A673 (cell line): Measurements from ENCODE around the gene RNASE9. TPM values are rescaled to one million over a fixed set of nuclear protein-coding genes. Genes with fewer than 3 reads are reported as not detected.

ENCODE experiments used
- Bru-seq: library from RNA; stranded (reverse); fragments of 400-500 nt; gene quantifications from one replicate; lab custom pipeline; 2021; lab: Mats Ljungman, UMichigan
- BruChase-seq, 2 experiments: library from RNA; stranded (reverse); fragments of 400-500 nt; gene quantifications; one replicate each; lab custom pipeline; 2021; lab: Mats Ljungman, UMichigan
- BruUV-seq: library from RNA; stranded (reverse); fragments of 400-500 nt; replicated peaks from 2 replicates; lab custom pipeline; 2021; lab: Mats Ljungman, UMichigan
- CTCF ChIA-PET: fragments of 300-600 bp; sonication (Branson Sonifier 250); formaldehyde crosslinking; loops from one replicate; lab custom pipeline; 2022; ENCODE audit warnings: antibody characterized with exemption; lab: Charles Lee
- POLR2A ChIA-PET: fragments of 300-600 bp; sonication (Branson Sonifier 250); formaldehyde crosslinking; loops from one replicate; lab custom pipeline; 2022; ENCODE audit warnings: antibody characterized with exemption; ENCODE audit not compliant: low non-redundant PET; lab: Charles Lee
- DNase-seq: peaks from one replicate; pipeline ENCODE4 v3.0.0-alpha.2; 2015; ENCODE audit warnings: low spot score
- H3K27ac ChIP-seq: fragments of 200-600 bp; sonication (generic); 2 replicates; pipeline ENCODE4 v1.5.1; 2016; ENCODE audit warnings: mixed run types, low read depth, mild to moderate bottlenecking, mixed read lengths, antibody characterized with exemption, low read length; ENCODE audit not compliant: poor library complexity, severe bottlenecking
- H3K27me3 ChIP-seq: fragments of 200-600 bp; sonication (generic); replicated peaks from 2 replicates; pipeline ENCODE4 v1.6.1; 2017; ENCODE audit warnings: mixed run types, low read depth, mild to moderate bottlenecking, mixed read lengths, antibody characterized with exemption, low read length; ENCODE audit not compliant: insufficient read depth, poor library complexity
- H3K36me3 ChIP-seq: fragments of 200-600 bp; sonication (generic); 2 replicates; pipeline ENCODE4 v1.6.1; 2016; ENCODE audit warnings: mixed run types, mild to moderate bottlenecking, mixed read lengths, antibody characterized with exemption, low read length; ENCODE audit not compliant: insufficient read depth, poor library complexity, severe bottlenecking
- H3K4me1 ChIP-seq: fragments of 200-600 bp; sonication (generic); 2 replicates; pipeline ENCODE4 v1.6.1; 2017; ENCODE audit warnings: mixed run types, mild to moderate bottlenecking, mixed read lengths, antibody characterized with exemption, low read length; ENCODE audit not compliant: insufficient read depth, poor library complexity, severe bottlenecking
- H3K4me3 ChIP-seq: fragments of 200-600 bp; sonication (generic); 2 replicates; pipeline ENCODE4 v1.5.1; 2016; ENCODE audit warnings: low read depth, mixed run types, mild to moderate bottlenecking, mixed read lengths, low read length; ENCODE audit not compliant: poor library complexity, severe bottlenecking
- H3K9me3 ChIP-seq: fragments of 200-600 bp; sonication (generic); 2 replicates; pipeline ENCODE4 v1.6.1; 2016; ENCODE audit warnings: mixed run types, low read depth, mild to moderate bottlenecking, mixed read lengths, antibody characterized with exemption, low read length; ENCODE audit not compliant: poor library complexity, severe bottlenecking
- CTCF ChIP-seq: fragments of 300-800, 200-600 bp; sonication (generic); conservative IDR thresholded peaks from 2 replicates; pipeline ENCODE4 v1.5.1; 2017; ENCODE audit warnings: low read depth, mild to moderate bottlenecking, antibody characterized with exemption, low read length, moderate library complexity, mixed read lengths
- EZH2 ChIP-seq: fragments of 200-600 bp; sonication (generic); IDR thresholded peaks from 2 replicates; pipeline ENCODE4 v1.6.1; 2017; ENCODE audit warnings: borderline replicate concordance, low read depth, mild to moderate bottlenecking, mixed read lengths, antibody characterized with exemption, low read length; ENCODE audit not compliant: poor library complexity, severe bottlenecking
- intact Hi-C: fragments of 100-400 bp; cut with micrococcal nuclease; formaldehyde crosslinking; loops from one replicate; pipeline ENCODE4 v1.10.0; 2022; ENCODE audit not compliant: unreplicated experiment
- long read RNA-seq: library from polyadenylated mRNA; stranded (forward); transcript quantifications from one replicate; pipeline ENCODE4 v2.0.0, GENCODE V29; 2022
- total RNA-seq: library from RNA; stranded (reverse); gene quantifications from 2 replicates; pipeline ENCODE4 v1.2.3, GENCODE V29; 2021

Gene RNASE9
- not detected in 2 replicates for total RNA-seq
- Bru-seq, nascent RNA: not detected
- BruChase-seq, experiment 1, labeled RNA remaining after a 2-hour chase: not detected
- BruChase-seq, experiment 2, labeled RNA remaining after a 6-hour chase: not detected
- long read RNA-seq: 0 reads

DNA sequence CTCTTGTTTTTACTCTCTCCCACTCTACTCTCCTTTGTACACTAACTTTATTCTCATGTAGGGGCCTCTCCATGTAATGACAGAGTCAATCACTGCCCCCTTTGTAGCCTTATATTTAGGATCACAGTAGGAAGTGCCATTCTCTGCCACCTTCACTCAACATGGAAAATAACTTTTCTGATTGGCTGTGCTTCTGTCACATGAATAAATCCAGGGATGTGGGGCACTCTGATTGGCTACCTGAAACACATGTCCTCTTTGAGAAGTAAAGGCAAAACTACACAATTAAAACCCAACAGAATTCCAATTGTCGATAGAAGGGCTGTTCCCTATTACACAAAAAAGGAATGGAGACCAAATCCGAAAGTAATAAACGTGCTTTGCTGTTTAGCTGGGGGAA, at the start of gene RNASE9:
TSS of gene RNASE9 (minus strand) at position 87 of the 400 bp plus-strand sequence.
- Histone ChIP-seq H3K9me3 (no peaks in the 10 kb centered on the region), H3K4me3 (no peak within 1 kb of the TSS), H3K27ac (no peak within 1 kb of the TSS), H3K27me3 (no peaks in the 10 kb centered on the region), H3K4me1 (no peaks in the 10 kb centered on the region), H3K36me3 (no peaks in the 10 kb centered on the region)
- no TSS peak for BruUV-seq
- ChIA-PET CTCF (no interaction called here), POLR2A (no interaction called here)
- no peak for DNase-seq
- no peak for TF ChIP-seq EZH2
- no peak for TF ChIP-seq CTCF
- intact Hi-C loops: no loop called here

DNA sequence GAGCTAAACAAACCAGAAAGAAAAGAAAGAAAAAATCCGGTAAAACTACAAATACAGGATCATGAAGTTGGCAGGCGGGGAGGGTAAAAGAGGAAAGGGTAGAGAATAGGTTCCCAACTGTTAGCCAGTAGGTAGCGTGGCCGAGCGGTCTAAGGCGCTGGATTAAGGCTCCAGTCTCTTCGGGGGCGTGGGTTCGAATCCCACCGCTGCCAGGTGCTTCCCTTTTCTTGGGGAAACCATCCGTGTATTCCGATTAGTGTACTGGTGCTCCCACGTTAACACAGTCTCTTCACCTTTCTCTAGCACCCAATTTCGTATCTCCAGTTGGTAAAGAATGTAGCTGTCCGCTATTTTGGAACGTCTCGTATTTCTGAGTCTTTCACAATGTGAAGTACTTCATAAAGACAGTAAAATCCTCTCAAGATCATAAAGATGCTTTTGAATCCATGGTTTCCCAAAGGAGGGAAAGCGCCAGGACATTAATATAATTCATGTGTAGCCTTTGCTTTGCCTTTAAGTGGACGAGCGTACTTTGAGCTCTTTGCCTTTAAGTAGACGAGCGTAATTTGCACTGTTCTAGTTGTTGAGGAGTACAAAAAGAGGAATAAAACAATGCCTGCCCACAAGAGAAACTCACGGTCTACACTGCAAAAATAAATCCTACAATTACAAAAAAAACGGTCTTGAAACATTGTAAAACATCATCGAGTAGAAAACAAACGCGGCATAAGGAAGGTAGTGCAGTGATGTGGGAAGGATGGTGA, 49.3 kb upstream of the RNASE9 start:
- peak overlapping the region; percentile 61 for H3K27ac ChIP-seq
- CTCF ChIA-PET: interaction anchor here (0.6 to 1.4 kb wide), 4 partner anchors 72 to 216 kb away, joined by 3 to 5 read pairs (median 3); no protein-coding TSS in a partner anchor
- H3K4me1 ChIP-seq: peaks cover 14% of the 10 kb centered on the region
- H3K4me3 ChIP-seq: peak overlapping the region; percentile 85
- BruUV-seq: no TSS peak
- H3K36me3 ChIP-seq: no peaks in the 10 kb centered on the region
- DNase-seq: peak; percentile 89
- intact Hi-C loops: loop anchor here (5.0 kb wide), 1 partner anchor 153 kb away; the partner anchor contains the start of gene APEX1
- H3K27me3 ChIP-seq: no peaks in the 10 kb centered on the region
- TF ChIP-seq CTCF: no peak
- no peak for TF ChIP-seq EZH2
- POLR2A ChIA-PET: interaction anchor here (0.6 kb wide), 2 partner anchors 268 to 351 kb away, joined by 5 to 7 read pairs; no protein-coding TSS in a partner anchor
- no peaks in the 10 kb centered on the region for H3K9me3 ChIP-seq

GRCh38 chr14:20609215-20610001, 48.6 kb upstream of the RNASE9 start:
- Histone ChIP-seq H3K36me3 (no peaks in the 10 kb centered on the region), H3K27me3 (no peaks in the 10 kb centered on the region), H3K4me3 (peak overlapping the region; percentile 85), H3K4me1 (peaks cover 14% of the 10 kb centered on the region), H3K9me3 (no peaks in the 10 kb centered on the region), H3K27ac (peak overlapping the region; percentile 61)
- DNase-seq: peak; percentile 94
- no TSS peak for BruUV-seq
- TF ChIP-seq CTCF (peak; percentile 94), EZH2 (no peak)
- CTCF ChIA-PET: interaction anchor here (0.6 to 1.4 kb wide), 5 partner anchors 72 to 279 kb away, joined by 3 to 10 read pairs (median 4); no protein-coding TSS in a partner anchor
- intact Hi-C loops: loop anchor here (1.0 to 5.0 kb wide), 6 partner anchors 22 to 282 kb away; partner anchors contain the start of genes APEX1 and TEP1
- POLR2A ChIA-PET: interaction anchor here (0.6 kb wide), 1 partner anchor 352 kb away, joined by 5 read pairs; no protein-coding TSS in a partner anchor
